ENCODE results near the gene ZYX. TPM values are rescaled to one million over a fixed set of nuclear protein-coding genes. Genes with fewer than 3 reads are reported as not detected.

Gene ZYX
- total and polyA plus RNA-seq, 9 of the 15 experiments (the other 6 are each of a cell fraction or from before 2014, with no cell fraction given): 1.8 to 130 (median 15.7) TPM

- TF ChIP-seq FOXP4 (CRISPR knock-in tag; IDR thresholded peaks at IDR 0.05; ENCODE audit: borderline replicate concordance) (no peak), ZC3H8 (IDR thresholded peaks at IDR 0.05) (no peak), PML (IDR thresholded peaks at IDR 0.05; ENCODE audit: low read length) (no peak), USF2 (CRISPR knock-in tag; IDR thresholded peaks at IDR 0.05) (no peak), ZBTB1 (CRISPR knock-in tag; IDR thresholded peaks at IDR 0.05; ENCODE audit: borderline replicate concordance, low read depth) (no peak), UBTF (IDR thresholded peaks at IDR 0.05; ENCODE audit: borderline replicate concordance in 1 of 2, low read depth in 2 of 2, low read length in 2 of 2) (no peak), NEUROD1 (IDR thresholded peaks at IDR 0.05; ENCODE audit: borderline replicate concordance, low read depth, low read length, partially characterized antibody) (no peak), ETS2 (tag; IDR thresholded peaks at IDR 0.05; ENCODE audit: borderline replicate concordance, poor library complexity, severe bottlenecking) (peak; percentile 88), GTF2B (IDR thresholded peaks at IDR 0.05; ENCODE audit: extremely low read depth, insufficient read length) (no peak), POU5F1 (IDR thresholded peaks at IDR 0.05; ENCODE audit: borderline replicate concordance, low read depth, low read length, partially characterized antibody) (no peak), PCBP2 (IDR thresholded peaks at IDR 0.05; ENCODE audit: low read depth, low read length, poor library complexity, severe bottlenecking) (no peak), U2AF2 (optimal IDR thresholded peaks at IDR 0.05; ENCODE audit: low read depth, low read length) (no peak), ZNF75A (CRISPR knock-in tag; IDR thresholded peaks at IDR 0.05) (peak; percentile 92), ARHGAP35 (IDR thresholded peaks at IDR 0.05; ENCODE audit: partially characterized antibody) (no peak), ZNF507 (tag; conservative IDR thresholded peaks at IDR 0.05) (peak; percentile 52), STAG1 (CRISPR knock-in tag; IDR thresholded peaks at IDR 0.05; ENCODE audit: borderline replicate concordance) (no peak), TEAD1 (CRISPR knock-in tag; IDR thresholded peaks at IDR 0.05) (peak in 1 of 2 experiments; percentile 99; a peak in 2 of 4 replicates), ZBTB33 (CRISPR knock-in tag; IDR thresholded peaks at IDR 0.05) (no peak)
These were observed 11.2 kb upstream of the ZYX start (continued) for GRCh38 chr7:143369678-143370651.

Measured in K562 (cell line).